Middle frontal gyrus (tissue), 1 donor: ENCODE measurements around the gene ARL4C.
"Not testable (repeated sequence)": the region's sequence is repeated elsewhere in the genome, so short reads cannot be mapped to it uniquely, and the experiment has no call there.

ENCODE experiments used
- DNase-seq: peaks from one replicate; pipeline ENCODE4 v3.0.0-alpha.2; 2015; ENCODE audit warnings: low spot score; ENCODE audit errors: extremely low spot score

Gene ARL4C

DNA sequence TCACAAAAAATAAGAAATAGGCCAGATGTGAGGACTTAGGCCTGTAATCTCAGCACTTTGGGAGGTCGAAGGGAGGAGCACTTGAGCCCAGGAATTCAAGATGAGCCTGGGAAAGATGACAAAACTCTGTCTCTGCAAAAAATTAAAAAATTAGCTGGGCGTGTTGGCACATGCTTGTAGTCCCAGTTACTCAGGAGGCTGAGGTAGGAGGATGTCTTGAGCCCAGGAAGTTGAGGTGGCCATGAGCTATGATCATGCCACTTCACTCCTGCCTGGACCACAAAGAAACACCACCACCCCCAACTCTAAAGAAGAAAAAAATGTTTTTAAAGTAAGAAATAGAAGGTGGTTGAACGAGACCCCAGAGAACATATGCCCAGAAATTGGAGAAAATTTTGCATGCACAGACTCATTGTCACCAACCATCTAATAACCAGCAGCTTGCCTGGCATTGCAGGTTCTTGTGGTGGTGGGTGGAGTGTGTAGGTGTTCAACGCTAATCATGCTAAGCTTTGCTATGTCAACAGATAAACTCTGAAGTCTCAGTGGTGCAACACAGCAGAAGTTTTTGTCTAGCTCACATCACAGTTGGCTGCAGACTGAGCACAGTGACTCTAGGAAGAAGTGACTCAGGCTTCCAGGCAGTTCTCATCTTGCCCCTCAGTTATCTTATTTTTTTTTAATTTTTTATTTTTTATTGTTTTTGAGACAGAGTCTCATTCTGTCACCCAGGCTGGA lies 18.6 kb downstream of the ARL4C start:
- no peak for DNase-seq

DNA sequence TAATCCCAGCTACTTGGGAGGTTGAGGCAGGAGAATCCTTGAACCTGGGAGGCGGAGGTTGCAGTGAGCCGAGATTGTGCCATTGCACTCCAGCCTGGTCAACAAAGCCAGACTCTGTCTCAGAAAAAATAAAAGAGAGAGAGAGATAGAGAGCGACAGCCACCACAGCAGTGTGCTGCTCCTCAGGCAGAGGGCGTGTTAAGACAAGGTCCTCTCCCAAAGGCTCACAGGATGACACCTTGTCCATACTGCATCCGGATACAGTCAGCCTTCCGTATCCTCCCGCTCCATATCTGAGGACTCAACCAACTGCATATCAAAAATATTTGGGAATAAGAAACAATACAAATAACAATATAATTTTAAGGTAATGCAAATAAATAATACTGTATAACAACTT lies 20.1 kb downstream of the ARL4C start:
- DNase-seq, result no peak

DNA sequence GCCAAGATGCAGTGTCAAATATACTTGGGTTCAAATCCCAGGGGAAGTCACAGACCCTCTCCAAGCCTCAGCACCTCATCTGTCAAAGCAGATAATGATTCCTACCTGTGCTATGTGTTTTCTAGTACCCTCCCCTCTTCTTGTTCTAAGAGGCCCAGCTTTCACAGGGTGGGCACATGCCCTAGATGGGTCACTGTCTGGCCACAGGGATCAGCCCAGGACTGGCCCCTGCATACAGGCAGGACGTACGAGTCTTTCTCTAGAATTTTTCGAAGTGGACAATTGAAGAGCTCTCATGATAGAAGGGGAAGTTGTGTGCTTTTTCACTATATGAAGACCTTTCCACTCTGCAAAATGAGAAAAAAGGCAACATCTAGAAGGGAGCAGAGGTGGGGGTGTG lies 22.2 kb downstream of the ARL4C start:
- DNase-seq, result no peak

DNA sequence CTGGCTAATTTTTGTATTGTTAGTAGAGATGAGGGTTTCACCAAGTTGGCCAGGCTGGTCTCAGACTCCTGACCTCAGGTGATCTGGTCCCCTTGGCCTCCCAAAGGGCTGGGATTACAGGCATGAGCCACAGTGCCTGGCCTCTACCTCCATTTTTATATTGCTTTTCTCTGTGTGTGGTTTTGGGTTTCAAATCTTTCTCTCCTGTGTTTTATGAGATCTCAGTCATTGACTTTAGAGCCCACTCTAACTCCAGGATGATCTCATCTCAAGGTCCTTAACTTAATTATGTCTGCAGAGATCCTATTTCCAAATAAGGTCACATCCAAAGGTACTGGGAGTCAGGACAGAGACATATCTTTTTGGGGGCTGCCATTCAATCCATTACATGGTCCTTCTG lies 24.7 kb downstream of the ARL4C start:
- DNase-seq, result no peak

DNA sequence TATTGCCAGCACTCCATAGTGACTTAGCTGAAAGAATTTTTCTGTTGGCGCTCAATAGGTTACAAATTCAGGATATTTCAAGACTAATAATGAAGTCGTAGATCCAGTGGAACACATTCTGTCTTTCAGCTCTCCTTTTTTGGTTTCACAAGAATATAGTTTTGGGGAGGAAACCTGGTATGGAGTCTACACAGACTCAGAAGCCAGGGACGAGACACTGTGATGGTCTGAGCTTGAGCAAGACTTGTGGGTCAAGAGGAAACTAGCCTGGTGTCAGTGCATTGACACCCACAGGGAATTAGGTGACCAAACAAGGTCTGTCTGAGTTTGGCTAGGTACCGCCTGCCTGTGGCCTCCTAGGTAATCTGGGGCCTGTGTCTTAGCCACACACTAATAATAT lies 26.9 kb downstream of the ARL4C start:
- DNase-seq, result no peak

DNA sequence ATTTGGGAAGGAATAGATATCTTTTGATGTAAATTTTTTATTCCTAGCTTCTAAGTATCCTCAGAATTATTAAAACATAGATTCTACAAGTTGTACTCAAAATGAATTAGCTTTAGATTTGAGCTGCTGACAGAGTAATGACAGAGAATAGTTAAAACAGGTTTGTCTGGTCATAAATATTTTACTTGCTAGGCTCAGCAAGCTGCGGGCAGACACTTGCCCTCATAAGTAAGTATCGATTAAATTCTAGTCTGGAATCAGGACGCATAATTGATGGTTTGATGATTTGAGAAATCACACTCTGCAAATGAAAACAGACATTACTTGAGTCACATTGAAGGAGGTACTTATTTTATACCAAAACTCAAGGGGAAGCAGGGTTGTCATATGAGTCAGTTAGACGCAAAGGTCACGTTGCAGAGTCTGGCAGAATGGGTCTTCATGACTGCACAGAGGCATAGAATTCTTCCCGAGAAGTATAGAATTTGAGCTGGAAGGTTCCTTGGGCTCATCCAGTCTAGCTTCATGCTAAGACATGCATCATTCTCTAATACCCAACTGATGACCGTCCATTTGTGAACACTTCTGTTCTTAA lies 27.5 kb downstream of the ARL4C start:
- DNase-seq, result no peak

DNA sequence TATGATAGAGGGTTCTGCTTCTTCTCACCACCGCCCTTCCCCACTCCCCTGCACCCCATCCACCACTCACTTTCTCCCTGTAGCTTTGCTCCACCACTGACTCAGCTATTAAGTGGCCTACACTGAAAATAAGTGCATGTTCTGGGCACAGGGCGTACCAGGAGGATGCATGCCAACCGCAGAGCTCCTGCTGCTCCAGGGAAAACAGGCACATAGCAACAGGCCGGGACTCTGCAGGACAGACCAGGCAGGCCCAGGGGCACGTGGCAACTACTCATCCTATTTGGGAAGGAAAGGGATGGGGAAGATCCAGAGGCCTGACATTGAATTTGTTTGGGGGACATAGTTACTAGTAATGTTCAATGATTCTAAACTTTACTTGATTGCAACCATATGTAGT lies 28.4 kb downstream of the ARL4C start:
- no peak for DNase-seq

DNA sequence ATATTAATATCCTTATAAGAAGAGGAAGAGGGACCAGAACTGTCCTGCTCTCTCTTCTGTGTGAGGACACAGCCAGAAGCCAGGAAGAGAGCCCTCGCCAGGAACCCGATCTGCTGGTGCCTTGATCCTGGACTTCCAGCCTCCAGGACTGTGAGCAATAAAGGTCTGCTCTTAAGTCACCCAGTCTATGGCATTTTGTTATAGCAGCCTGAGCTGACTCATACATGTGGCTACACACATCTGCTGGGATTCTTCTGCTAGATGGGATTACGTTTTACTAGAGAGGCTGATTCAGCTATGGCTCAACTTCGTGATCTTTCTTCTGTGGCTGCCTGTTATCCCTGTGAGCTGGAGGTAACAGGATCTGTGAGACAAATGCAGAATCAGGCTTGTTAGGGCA lies 29.6 kb downstream of the ARL4C start:
- DNase-seq, result no peak

DNA sequence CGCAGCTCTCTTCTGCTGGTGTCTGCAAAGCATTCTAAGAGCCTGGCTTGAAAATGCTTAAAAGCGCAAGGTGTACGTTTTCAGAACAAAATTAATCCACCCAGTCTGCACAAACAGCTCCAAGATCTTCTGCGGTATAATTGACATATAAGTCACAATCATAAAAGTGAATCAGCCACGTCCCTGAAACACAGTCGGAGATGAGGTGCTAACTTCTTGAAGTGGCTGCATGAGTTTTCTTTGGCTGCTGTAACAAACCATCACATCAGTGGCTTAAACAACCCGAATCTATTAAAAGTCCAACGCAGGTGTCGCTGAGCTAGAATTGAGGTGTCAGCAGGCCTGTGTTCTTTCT lies 32.6 kb downstream of the ARL4C start:
- DNase-seq, result no peak

DNA sequence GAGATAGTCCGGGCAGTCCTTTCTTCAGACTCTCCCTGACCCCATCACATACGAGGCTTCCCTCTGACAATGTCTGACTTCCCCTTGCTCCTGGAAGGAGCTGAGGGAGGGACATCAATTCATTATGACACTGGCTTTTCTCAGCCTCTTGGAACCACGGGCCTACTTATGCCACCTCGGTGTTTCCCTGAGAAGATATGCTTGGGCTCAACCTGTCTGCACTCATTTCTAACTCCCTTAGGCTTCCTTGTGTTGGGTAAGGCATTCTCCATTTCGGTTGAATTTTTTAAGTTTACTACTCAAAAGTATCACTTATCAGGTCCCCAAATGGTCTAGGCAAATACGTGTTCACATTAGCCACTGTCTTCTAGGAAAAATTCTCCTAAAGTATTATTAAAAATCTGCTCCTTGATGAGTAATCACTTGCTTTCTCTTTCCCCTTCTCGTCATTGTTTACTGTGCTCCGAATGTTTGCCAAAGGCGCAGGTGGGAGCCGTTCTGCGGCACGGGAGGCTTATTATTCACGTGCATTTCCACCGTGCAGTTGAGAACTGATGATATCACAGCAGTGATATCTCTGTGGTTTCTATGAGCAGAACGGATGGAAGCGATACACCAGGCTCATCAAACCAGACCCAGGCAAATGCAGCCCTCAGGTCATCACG lies 33.1 kb downstream of the ARL4C start:
- no peak for DNase-seq

DNA sequence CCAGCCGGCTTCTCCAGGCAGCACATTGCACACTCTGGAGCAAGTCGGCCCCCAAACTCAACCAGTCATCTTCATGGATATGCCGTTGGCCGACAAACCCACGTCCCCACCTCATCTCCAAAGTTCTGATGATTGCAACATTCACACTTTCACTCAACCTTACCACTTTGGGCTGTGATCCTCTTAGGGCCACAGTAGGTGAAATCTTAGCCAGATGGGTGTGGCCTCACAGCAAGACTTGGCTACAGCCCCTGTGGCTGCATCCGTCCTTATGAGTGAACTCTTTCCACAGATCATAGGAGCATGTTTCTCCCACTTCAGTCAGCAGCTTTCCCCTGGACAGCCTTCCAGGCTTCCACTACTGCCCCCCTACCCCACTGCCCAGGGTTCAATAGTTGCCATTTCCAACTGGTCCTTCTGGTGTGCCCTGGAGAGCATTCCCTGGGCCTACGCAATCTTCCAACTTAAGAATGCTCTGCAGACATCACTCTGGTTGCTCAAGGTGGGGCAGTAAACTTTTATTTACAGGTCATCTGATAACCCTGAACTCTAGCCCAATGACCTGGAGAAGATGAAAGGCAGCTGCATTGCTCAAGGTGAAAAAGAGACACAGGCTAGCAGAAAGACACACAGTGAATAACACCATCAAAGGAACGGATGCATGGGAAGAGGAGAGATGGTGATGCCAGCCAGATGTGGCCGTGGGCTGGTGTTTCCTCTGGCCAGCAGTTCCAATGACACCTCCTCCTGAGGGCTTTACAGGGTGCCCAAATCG lies 34.5 kb downstream of the ARL4C start:
- no peak for DNase-seq

DNA sequence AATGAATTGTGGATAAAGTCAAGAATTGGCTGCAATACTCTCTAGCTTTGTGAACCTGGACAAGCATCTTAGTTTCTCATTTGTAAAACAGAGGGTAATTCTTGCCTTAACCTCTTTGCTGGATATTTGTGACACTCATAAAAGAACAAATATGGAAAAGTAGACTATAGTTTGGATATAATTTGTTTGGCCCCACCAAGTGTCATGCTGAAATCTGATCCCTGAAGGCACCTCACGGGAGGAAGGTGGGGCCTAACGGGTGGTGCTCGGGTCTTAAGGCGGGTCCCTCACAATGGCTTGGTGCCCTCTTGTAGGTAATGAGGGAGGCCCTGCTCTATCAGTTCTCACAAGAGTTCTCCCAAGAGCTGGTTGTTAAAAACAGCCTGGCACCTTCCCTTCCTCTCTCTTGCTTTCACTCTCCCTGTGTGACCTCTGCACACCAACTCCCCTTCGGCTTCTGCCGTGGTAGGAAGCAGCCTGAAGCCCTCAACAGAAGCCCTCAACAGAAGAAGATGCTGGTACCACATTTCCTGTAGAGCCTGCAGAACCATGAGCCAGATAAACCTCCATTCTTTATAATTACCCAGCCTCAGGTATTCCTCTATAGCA lies 37.4 kb downstream of the ARL4C start:
- no peak for DNase-seq

DNA sequence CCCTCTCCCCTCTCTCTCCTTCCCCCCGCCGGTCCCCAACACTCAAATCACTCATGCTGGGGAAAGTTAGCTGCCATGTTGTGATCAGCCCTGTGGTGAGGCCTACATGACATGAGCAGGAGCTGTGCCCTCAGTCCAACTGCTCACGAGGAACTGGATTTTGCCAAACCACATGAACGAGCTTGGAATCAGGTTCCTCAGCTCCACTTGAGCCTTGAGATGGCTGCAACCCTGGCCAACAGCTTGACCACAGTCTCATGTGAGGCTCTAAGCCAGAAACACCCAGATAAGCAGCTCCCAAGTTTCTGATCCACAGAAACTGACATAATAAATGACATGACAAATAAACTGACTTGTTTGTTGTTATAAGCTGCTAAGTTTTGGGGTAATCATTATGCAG lies 38.4 kb downstream of the ARL4C start:
- no peak for DNase-seq

DNA sequence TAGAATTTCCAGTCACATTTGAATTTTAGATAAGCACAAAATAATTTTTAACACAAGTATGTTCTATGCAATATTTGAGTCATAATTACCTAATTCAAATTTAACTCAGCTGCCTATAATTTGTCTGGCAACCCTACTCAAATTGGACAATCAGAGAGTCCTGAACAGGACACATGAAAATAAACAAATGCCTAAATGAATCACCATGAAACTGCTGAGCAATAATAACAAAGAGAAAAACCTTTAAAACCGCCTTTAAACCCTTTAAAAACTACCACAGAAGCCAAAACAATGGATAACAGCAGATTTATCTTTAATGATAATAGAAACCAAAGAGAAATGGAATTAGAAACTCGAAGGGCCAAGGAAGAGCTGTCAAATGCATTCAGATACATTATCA lies 39.5 kb downstream of the ARL4C start:
- DNase-seq, result no peak

DNA sequence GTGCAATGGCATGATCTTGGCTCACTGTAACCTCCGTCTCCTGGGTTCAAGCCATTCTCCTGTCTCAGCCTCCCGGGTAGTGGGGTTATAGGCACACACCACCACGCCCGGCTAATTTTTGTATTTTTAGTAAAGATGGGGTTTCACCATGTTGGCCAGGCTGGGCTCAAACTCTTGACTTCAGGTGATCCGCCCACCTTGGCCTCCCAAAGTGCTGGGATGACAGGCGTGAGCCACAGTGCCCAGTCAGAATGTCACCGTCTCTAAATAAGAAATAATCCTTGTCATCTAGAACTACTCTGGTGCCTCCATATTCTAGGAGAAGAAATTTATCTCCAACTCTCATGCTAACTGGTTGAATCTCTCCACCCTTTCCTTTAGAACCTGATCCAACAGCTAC lies 41.6 kb downstream of the ARL4C start:
- not testable (repeated sequence) for DNase-seq

DNA sequence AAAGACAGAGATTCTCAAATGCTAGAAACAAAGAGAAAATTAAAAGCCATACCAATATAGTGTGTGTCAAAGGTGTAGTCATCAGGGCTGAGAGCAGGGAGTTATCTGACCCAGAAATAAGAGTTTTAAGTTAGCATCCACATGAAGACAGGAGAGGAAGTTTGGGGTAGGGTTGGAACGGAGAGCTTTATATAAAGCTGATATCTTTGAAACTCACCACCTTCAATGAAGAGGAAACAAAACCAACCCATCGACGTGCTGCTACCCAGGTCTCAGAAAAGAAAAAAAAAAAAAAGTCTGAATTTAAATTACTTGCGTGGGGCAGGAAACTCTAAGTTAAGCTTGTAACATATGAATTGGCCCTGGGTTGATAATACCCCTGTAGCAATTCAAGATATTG lies 42.4 kb downstream of the ARL4C start:
- DNase-seq, result no peak

DNA sequence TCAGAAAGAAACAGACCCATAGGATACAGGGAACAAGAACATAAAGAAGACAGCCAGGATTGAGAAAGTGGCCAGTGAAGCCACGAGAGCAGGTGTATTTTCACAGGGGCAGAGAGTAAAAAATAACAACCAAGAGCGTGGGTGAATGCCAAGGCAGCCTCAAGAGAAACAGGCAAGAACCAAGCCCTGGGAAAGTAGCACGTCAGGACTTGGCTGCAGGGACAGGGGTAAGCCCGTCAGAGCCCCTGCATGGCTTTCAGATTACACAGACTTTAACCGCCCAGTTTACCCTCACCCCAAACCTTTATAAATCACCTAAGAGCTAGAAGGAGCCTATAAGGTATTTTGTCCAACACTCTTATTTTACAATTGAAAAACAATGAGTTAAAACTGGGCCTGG lies 43.7 kb downstream of the ARL4C start:
- DNase-seq, result no peak

DNA sequence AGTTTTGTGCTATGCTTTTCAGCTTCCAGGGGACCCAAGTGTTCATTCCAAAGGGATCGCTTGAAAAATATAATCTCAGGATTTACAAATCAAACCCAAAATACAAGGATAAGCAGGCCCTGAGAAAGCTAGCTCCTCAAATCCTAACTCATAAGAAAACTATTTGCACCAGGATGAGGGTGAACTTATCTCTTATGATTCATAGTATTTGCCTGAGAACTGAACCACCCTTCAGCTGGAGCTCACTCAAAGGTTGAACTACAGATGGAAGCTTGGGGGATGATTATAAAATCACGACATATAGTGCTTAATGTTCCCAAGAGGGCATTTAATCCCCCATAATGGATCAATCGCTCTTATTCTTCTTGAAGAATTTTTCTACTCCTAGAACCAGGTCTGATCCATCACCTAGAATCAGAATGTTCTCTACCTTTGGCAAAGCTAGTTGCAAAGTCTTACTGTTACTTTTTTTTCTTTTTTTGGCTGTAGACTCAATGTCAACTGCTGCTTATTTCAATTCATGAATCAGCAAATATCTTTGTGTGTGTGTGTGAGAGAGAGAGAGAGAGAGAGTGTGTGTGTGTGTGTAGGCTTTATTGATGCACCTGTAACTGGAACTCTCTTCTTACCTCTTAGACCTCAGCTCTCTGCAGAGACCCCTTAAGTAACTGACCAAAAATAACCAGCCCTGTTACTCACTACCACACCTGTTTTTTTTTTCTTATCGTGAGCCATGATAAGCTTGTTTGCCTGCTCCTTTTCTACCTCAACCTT lies 44.8 kb downstream of the ARL4C start:
- DNase-seq, result no peak

DNA sequence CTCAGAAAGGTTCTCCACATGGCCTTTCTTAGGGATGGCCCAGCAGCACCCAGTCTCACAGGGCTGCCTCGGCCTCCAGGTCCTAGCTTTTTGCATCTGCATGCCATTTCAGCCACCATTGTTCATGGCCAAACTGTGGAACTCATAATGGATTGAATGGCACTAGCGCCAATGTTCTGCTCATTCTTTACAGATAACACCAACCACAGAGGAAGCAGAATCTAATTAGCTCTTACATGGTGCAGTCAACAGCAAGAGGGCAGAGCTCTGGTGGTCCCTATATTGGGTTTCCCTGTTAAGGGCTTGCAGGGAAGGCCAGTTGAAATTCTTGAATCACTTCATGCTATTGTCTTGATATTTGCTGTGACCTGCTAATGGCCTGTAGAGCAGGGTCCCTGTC lies 45.6 kb downstream of the ARL4C start:
- no peak for DNase-seq

DNA sequence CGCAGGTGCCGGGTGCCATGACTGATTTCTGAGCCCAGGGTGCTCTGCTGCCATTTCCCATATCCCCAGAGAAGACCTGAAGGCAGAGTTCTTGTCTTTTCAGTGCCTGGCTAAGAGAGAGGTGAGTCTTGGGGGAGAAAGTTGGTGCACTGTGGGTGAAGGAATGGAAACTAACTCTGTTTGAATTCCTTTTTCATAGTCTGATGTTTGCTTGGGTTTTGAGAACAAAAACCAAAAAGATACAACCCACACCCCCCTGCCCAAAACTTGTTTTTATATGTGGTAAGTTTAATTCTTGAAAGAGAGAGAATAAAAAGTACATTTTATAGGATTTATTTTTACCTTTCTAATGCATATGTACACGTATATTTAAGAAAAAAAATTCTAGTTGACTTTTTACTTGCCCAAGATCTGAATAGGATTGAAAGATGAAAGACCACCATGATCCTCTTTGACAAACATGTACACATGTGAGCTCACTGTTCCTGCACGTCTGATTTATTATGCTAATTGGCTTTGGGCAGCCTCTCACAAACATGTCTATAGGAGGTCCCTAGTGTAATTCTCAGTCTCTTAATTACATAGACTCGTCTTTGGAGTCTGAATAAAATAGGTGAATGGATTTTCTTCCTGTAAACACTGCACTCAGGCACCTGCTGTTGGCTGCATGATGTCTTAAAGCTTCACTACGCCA lies 46.3 kb downstream of the ARL4C start:
- DNase-seq, result no peak
